GM12874 (cell line): Measurements from ENCODE around the gene EVA1B.
A peak's percentile ranks its signal among the peaks of the same experiment; 100 is the strongest.

Experiments
- CTCF ChIP-seq: IDR thresholded peaks from 2 replicates; pipeline ENCODE4 v1.5.1; 2011; ENCODE audit warnings: low read depth, mild to moderate bottlenecking, control low read depth, low read length, moderate library complexity; ENCODE audit not compliant: insufficient read depth

The EVA1B gene

GRCh38 chr1:36300526-36300925, 22.9 kb downstream of the EVA1B start:
- no peak for TF ChIP-seq CTCF

DNA sequence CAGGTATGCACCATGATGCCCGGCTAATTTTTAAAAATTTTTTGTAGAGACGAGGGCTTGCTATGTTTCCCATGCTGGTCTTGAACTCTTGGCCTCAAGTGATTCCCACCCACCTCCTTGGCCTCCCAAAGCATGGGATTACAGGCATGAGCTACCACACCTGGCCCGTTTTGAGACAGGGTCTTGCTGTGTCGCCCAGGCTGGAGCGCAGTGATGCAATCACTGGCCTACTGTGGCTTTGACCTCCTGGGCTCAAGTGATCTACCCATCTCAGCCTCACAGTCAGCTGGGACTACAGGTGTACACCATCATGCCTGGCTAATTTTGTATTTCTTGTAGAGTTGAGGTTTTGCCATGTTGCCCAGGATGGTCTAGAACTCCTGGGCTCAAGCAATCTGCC, 24.8 kb downstream of the EVA1B start:
- no peak for TF ChIP-seq CTCF

GRCh38 chr1:36297062-36297461, 26.4 kb downstream of the EVA1B start:
- no peak for TF ChIP-seq CTCF

DNA sequence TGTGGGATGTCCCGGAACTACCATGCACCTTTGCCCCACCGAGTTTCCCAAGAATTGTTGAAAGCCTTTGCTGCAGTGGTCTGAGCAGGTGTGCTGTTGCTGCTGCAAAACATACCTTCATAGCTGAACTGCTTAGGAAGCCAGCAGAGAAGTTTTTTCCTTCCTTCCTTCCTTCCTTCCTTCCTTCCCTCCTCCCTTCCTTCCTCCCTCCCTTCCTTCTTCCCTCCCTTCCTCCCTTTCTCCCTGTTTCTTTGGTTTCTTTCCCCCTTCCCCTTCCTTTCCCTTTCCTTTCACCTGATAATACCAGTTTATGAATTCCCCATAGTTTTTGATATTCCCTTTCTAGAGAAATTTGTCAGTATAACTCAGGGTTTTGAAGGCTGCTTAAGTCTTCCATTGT, 28.1 kb downstream of the EVA1B start:
- TF ChIP-seq CTCF, result no peak

GRCh38 chr1:36287595-36287994, 35.9 kb downstream of the EVA1B start:
- no peak for TF ChIP-seq CTCF

DNA sequence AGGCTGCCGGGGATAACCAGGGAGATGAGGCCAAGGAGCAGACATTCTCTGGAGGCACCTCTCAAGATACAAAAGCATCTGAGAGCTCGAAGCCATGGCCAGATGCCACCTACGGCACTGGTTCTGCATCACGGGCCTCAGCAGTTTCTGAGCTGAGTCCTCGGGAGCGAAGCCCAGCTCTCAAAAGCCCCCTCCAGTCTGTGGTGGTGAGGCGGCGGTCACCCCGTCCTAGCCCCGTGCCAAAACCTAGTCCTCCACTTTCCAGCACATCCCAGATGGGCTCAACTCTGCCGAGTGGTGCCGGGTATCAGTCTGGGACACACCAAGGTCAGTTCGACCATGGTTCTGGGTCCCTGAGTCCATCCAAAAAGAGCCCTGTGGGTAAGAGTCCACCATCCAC, 36.6 kb downstream of the EVA1B start:
- TF ChIP-seq CTCF, result no peak

- peak; percentile 56; the same call in 1 of the 2 replicates for TF ChIP-seq CTCF
These were observed 37.9 kb downstream of the EVA1B start for GRCh38 chr1:36285443-36286101.
